ENCODE data around the gene ZNF384.
A peak's percentile ranks its signal among the peaks of the same experiment; 100 is the strongest.
"Not testable (repeated sequence)": the region's sequence is repeated elsewhere in the genome, so short reads cannot be mapped to it uniquely, and the experiment has no call there.

Gene ZNF384

DNA sequence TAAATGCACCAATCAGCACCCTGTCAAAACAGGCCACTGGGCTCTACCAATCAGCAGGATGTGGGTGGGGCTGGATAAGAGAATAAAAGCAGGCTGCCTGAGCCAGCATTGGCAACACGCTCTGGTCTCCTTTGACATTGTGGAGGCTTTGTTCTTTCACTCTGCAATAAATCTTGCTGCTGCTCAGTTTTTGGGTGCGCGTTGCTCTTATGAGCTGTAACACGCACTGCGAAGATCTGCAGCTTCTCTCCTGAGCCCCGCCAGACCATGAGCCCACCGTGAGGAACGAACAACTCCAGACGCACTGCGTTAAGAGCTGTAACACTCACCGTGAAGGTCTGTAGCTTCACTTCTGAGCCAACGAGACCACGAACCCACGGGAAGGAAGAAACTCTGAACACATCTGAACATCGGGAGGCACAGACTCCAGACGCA lies 19.8 kb upstream of the ZNF384 start:
- peak overlapping the region; percentile 32 for H3K4me3 Mint-ChIP-seq
- intact Hi-C loops (cut with micrococcal nuclease), result no loop called here

GRCh38 chr12:6708351-6708750 lies 19.2 kb upstream of the ZNF384 start:
- H3K27ac Mint-ChIP-seq; H3K9me3 Mint-ChIP-seq; intact Hi-C loops (cut with micrococcal nuclease); H3K4me3 Mint-ChIP-seq; H3K36me3 Mint-ChIP-seq (ENCODE audit: low read depth): not testable (repeated sequence)
- peaks cover 43% of the 10 kb centered on the region for H3K27me3 Mint-ChIP-seq
- peaks cover 11% of the 10 kb centered on the region for H3K4me1 Mint-ChIP-seq (ENCODE audit: low read depth)

More for the DNA sequence above, 19.8 kb upstream of the ZNF384 start:
- H3K27me3 Mint-ChIP-seq, result peaks cover 38% of the 10 kb centered on the region
- H3K36me3 Mint-ChIP-seq (ENCODE audit: low read depth), result no peaks in the 10 kb centered on the region
- H3K9me3 Mint-ChIP-seq, result no peaks in the 10 kb centered on the region
- peak overlapping the region; percentile 30 for H3K27ac Mint-ChIP-seq
- H3K4me1 Mint-ChIP-seq (ENCODE audit: low read depth), result peaks cover 6% of the 10 kb centered on the region

- Mint-ChIP-seq H3K9me3 (no peaks in the 10 kb centered on the region), H3K27me3 (peaks cover 72% of the 10 kb centered on the region), H3K4me1 (ENCODE audit: low read depth) (peaks cover 20% of the 10 kb centered on the region), H3K4me3 (no peak overlapping the region), H3K36me3 (ENCODE audit: low read depth) (no peaks in the 10 kb centered on the region), H3K27ac (no peak overlapping the region)
- intact Hi-C loops (cut with micrococcal nuclease), result no loop called here
These were observed 14.5 kb upstream of the ZNF384 start for GRCh38 chr12:6703631-6704030.

- intact Hi-C loops (cut with micrococcal nuclease), result no loop called here
- H3K27me3 Mint-ChIP-seq, result peaks cover 87% of the 10 kb centered on the region
- H3K27ac Mint-ChIP-seq, result no peak overlapping the region
- H3K4me3 Mint-ChIP-seq, result peak overlapping the region; percentile 35
- no peaks in the 10 kb centered on the region for H3K36me3 Mint-ChIP-seq (ENCODE audit: low read depth)
- H3K9me3 Mint-ChIP-seq, result no peaks in the 10 kb centered on the region
- peaks cover 38% of the 10 kb centered on the region for H3K4me1 Mint-ChIP-seq (ENCODE audit: low read depth)
These were observed 12.0 kb upstream of the ZNF384 start for GRCh38 chr12:6701078-6701768.

DNA sequence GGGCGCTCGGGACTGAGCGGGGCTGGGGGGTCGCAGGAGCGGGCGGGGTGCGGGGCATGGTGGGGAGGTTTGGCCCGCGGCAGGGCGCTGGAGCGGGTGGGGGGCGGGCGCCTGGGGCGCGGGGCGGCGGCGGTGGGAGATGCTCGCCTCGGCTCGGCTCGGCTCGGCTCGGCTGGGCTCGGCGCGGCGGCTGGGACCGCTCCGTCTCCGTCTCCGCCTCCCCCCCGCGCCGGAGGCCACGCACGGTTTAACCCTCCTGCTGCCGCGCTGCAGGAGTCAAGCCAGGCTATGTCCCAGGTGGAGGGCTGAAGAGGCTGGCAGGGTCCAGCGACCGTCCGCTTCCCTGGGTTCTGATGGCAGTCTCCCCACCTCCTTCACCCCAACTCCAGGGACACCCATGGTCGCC lies 11.5 kb upstream of the ZNF384 start, which contains the start of gene PIANP:
Gene PIANP, minus strand, starts transcription at position 170 of the 406 bp plus-strand sequence. CDS start 2,754 bp downstream, outside the sequence.
- intact Hi-C loops (cut with micrococcal nuclease), result no loop called here
- H3K4me1 Mint-ChIP-seq (ENCODE audit: low read depth), result peaks cover 39% of the 10 kb centered on the region
- H3K27ac Mint-ChIP-seq, result no peak within 1 kb of the TSS
- H3K36me3 Mint-ChIP-seq (ENCODE audit: low read depth), result no peaks in the 10 kb centered on the region
- H3K27me3 Mint-ChIP-seq, result peaks cover 88% of the 10 kb centered on the region
- H3K9me3 Mint-ChIP-seq, result no peaks in the 10 kb centered on the region
- H3K4me3 Mint-ChIP-seq, result peak within 1 kb of the TSS; percentile 35

- H3K4me3 Mint-ChIP-seq, result peak overlapping the region; percentile 17
- intact Hi-C loops (cut with micrococcal nuclease), result no loop called here
- no peaks in the 10 kb centered on the region for H3K9me3 Mint-ChIP-seq
- H3K4me1 Mint-ChIP-seq (ENCODE audit: low read depth), result peaks cover 40% of the 10 kb centered on the region
- H3K27me3 Mint-ChIP-seq, result peaks cover 86% of the 10 kb centered on the region
- no peak overlapping the region for H3K27ac Mint-ChIP-seq
- H3K36me3 Mint-ChIP-seq (ENCODE audit: low read depth), result no peaks in the 10 kb centered on the region
These were observed 10.9 kb upstream of the ZNF384 start for GRCh38 chr12:6699989-6700645.

DNA sequence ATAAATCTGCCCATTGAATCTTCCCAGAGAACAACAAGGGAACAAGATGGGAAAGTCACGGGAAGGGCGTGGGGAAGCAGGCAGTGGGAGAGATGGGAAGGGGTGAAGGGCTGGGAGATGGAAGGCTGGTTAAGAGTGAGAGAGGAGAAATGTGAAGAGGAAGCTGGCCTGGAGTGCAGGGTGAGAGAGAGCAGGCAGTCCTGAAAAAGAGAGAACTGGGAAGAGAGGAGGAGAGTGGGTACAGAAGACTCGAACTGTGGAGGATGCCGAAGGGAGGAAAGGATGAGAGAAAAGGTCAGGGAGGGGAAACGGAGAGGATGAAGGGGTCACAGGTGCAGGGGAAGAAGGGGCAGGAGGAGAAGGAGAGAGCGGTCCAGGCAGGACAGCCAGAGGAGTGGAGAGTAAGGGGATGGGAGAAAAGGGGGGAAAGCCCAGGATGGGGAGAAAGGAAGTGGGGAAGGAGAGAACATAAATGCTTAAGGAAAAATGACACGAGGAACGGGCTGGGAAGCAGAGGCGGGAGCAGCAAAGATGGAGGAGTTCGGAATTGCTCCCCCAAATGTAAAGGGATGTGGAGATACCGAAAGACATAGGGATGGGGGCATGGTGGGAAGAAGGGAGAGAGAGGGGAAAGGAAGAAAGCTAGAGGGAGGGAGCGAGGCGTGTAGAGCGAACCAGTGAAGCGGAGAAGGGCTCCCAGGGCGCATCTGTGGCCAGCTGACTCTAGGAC lies 10.2 kb upstream of the ZNF384 start:
- Mint-ChIP-seq H3K4me1 (ENCODE audit: low read depth) (peaks cover 47% of the 10 kb centered on the region), H3K27ac (no peak overlapping the region), H3K27me3 (peaks cover 86% of the 10 kb centered on the region)

DNA sequence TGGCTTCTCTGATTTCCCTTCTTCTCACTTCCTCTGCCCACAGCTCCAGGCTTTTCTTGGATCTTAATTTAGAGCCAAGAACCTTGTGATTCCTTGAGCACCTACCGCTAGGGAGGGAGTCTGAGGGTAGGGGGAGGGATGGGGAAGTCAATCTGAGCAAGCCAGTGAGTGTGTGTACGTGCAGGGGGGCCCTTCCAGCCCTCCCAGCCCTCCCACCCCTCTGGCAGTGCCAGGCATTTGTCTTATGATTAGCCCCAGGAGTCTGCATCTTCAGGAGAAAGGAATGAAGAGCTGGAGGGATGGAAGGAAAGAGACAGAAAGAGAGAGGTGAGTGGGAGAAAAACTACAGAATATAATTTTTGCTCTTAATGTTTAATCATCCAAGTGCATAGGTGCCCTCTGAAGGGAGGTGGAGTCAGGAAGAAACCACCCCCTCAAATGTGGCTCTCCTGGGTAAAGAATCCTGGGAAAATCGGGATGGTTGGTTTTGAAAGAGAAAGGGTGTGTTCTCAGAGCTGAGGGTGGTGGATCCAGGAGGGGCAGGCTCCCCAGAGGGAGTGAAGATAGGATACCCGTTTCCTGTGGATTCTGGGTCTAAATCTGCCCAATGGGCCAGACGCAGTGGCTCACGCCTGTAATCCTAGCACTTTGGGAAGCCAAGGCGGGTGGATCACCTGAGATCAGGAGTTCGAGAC lies 9.3 kb upstream of the ZNF384 start:
- Mint-ChIP-seq H3K4me1 (ENCODE audit: low read depth) (peaks cover 47% of the 10 kb centered on the region), H3K27ac (no peak overlapping the region), H3K27me3 (peaks cover 86% of the 10 kb centered on the region), H3K4me3 (no peak overlapping the region), H3K36me3 (ENCODE audit: low read depth) (no peaks in the 10 kb centered on the region), H3K9me3 (no peaks in the 10 kb centered on the region)
- intact Hi-C loops (cut with micrococcal nuclease), result no loop called here

More for the DNA sequence above, 10.2 kb upstream of the ZNF384 start:
- Mint-ChIP-seq H3K36me3 (ENCODE audit: low read depth) (no peaks in the 10 kb centered on the region), H3K9me3 (no peaks in the 10 kb centered on the region), H3K4me3 (peak overlapping the region; percentile 7)
- intact Hi-C loops (cut with micrococcal nuclease), result no loop called here

- H3K27ac Mint-ChIP-seq, result no peak overlapping the region
- H3K4me3 Mint-ChIP-seq, result no peak overlapping the region
- no peaks in the 10 kb centered on the region for H3K9me3 Mint-ChIP-seq
- intact Hi-C loops (cut with micrococcal nuclease), result no loop called here
- peaks cover 78% of the 10 kb centered on the region for H3K27me3 Mint-ChIP-seq
- H3K4me1 Mint-ChIP-seq (ENCODE audit: low read depth), result peaks cover 45% of the 10 kb centered on the region
- H3K36me3 Mint-ChIP-seq (ENCODE audit: low read depth), result no peaks in the 10 kb centered on the region
These were observed 8.6 kb upstream of the ZNF384 start for GRCh38 chr12:6697584-6698351.

DNA sequence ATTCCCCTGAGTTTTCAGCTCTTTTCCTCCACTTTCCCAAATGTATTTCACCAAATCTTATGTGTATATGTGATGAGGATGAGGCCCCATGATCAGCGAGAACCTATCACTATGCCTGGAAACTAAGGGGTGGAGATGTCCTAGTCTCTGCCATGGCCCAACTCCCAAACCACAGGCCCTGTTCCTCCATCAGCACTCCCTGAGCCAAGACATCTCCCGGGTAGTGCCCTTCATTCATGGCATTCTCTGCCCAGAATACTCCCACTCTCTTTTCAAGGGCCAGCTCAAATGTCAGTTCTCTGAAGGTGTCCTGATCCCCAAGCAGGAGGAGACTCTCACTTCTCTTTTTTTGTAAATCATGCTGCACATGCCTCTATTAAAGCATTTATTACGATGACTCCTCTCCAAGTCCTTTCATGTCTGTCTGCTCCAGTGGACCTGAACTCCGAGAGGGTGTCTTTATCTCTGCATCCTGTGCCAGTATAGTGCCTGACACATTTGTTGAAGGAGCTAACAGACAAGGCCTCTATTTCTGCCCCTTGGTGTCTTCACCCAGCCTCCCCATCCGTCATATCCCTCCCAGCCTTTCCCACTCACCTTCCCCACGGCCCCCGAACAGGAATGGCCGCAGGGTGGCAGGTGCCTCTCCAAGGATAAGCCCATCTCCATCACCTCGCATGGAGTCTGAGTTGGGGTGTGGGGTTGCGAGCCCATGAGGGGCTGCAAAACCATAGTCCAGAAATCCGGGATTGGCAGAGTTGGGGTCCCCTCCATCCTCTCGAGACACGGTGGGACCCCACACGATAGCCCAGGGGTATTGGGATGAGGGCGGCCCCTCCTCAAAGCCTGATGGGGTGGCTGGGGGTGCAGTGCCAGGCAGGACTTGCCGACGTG lies 7.8 kb upstream of the ZNF384 start:
- peak overlapping the region; percentile 20 for H3K27ac Mint-ChIP-seq
- no peak overlapping the region for H3K4me3 Mint-ChIP-seq
- H3K36me3 Mint-ChIP-seq (ENCODE audit: low read depth), result no peaks in the 10 kb centered on the region
- intact Hi-C loops (cut with micrococcal nuclease), result no loop called here
- H3K9me3 Mint-ChIP-seq, result no peaks in the 10 kb centered on the region
- peaks cover 74% of the 10 kb centered on the region for H3K27me3 Mint-ChIP-seq
- peaks cover 45% of the 10 kb centered on the region for H3K4me1 Mint-ChIP-seq (ENCODE audit: low read depth)

GRCh38 chr12:6695313-6696045 lies 6.3 kb upstream of the ZNF384 start:
- Mint-ChIP-seq H3K27me3 (peaks cover 61% of the 10 kb centered on the region), H3K4me3 (no peak overlapping the region), H3K9me3 (no peaks in the 10 kb centered on the region), H3K36me3 (ENCODE audit: low read depth) (no peaks in the 10 kb centered on the region), H3K4me1 (ENCODE audit: low read depth) (peaks cover 49% of the 10 kb centered on the region), H3K27ac (no peak overlapping the region)
- intact Hi-C loops (cut with micrococcal nuclease), result no loop called here

DNA sequence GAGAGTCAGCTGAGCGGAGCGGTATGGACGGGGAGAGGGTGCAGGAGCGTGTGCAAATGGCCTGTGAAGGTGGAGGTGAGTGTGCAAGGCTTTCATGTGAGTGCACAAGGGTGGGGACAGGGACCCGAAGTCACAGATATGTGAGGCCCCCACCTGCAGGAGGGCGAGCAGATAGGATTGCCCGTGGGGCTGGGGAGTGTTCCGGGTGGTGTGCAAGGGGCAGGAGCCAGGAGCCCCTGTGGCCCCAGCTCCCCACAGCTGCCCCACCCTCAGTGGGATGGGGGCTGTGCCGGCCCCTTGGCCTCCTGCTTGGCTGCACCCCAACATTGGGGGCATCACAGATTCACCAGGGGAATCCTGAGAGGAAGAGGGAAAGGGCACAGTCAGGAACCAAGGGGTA lies 5.5 kb upstream of the ZNF384 start:
- intact Hi-C loops (cut with micrococcal nuclease), result no loop called here
- Mint-ChIP-seq H3K27me3 (peaks cover 55% of the 10 kb centered on the region), H3K27ac (peak overlapping the region; percentile 14), H3K9me3 (no peaks in the 10 kb centered on the region), H3K4me3 (no peak overlapping the region), H3K36me3 (ENCODE audit: low read depth) (peaks cover 4% of the 10 kb centered on the region), H3K4me1 (ENCODE audit: low read depth) (peaks cover 46% of the 10 kb centered on the region)

All from dendritic cell treated with granulocyte-macrophage colony-stimulating factor and Interleukin-4, amounts not matched to agents 40 ng/mL and 50 ng/mL, for 4 days (primary cell).